ENCODE data around the gene SEC23A. TPM values are rescaled to one million over a fixed set of nuclear protein-coding genes. Genes with fewer than 3 reads are reported as not detected.
"Not testable (repeated sequence)": the region's sequence is repeated elsewhere in the genome, so short reads cannot be mapped to it uniquely, and the experiment has no call there.

The SEC23A gene
- total and polyA plus RNA-seq, 2 donors (not counting 3 experiments of a cell fraction or from before 2014, with no cell fraction given), result 78.3 to 155 TPM

DNA sequence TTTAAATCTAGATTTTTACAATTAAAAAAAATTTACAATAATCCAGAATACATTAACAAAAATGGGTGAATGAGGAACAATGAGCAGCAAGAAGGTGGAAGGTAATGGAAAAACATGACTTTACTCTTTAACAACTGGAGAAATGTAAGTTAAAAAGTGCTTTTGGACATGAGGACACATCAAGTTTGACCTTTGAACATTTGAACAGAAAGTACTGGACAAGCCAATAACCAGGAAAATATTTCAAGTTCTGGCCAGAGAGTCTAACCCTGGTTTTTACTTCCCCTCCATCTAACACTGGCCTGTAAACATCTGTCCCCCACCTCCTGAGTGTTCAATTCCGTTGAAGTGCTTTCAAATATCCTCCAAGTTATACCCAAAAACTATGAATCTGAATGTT lies 94.1 kb downstream of the SEC23A start:
- H3K4me2 ChIP-seq (ENCODE audit: insufficient read depth, low read length); H3K36me3 ChIP-seq (ENCODE audit: control insufficient read depth in 2 of 2, extremely low read depth in 1 of 2, insufficient read depth in 2 of 2, low read length in 2 of 2); H3K79me2 ChIP-seq (ENCODE audit: control insufficient read depth, insufficient read depth, low read length); DNase-seq (ENCODE audit: low read depth, low spot score); H2AFZ ChIP-seq (ENCODE audit: low read depth, low read length); intact Hi-C loops (cut with micrococcal nuclease); H3K9me3 ChIP-seq (replicated peaks; ENCODE audit: control insufficient read depth, insufficient read depth, low read length); CTCF ChIA-PET; BruUV-seq (replicated peaks); dilution Hi-C loops (cut with MboI; ENCODE audit: extremely low pct_ligation_motif_present, low sequenced_read_pairs); H3K4me1 ChIP-seq (ENCODE audit: control insufficient read depth, extremely low read depth, insufficient read depth, low read length); H3K4me3 ChIP-seq (replicated peaks in 1 of 3; ENCODE audit: insufficient read depth in 1 of 3, low read depth in 1 of 3, low read length in 3 of 3); H4K20me1 ChIP-seq (replicated peaks; ENCODE audit: control insufficient read depth, extremely low read depth, insufficient read depth, low read length); H3K27ac ChIP-seq (ENCODE audit: insufficient read depth, low read depth, low read length); FAIRE-seq; H3K27me3 ChIP-seq (ENCODE audit: control insufficient read depth in 2 of 2, insufficient read depth in 2 of 2, low read length in 2 of 2); H3K9me1 ChIP-seq (replicated peaks; ENCODE audit: control insufficient read depth, extremely low read depth, insufficient read depth, low read length); H3K9ac ChIP-seq (replicated peaks; ENCODE audit: extremely low read depth, insufficient read depth, low read length); POLR2A ChIA-PET: not testable (repeated sequence)

DNA sequence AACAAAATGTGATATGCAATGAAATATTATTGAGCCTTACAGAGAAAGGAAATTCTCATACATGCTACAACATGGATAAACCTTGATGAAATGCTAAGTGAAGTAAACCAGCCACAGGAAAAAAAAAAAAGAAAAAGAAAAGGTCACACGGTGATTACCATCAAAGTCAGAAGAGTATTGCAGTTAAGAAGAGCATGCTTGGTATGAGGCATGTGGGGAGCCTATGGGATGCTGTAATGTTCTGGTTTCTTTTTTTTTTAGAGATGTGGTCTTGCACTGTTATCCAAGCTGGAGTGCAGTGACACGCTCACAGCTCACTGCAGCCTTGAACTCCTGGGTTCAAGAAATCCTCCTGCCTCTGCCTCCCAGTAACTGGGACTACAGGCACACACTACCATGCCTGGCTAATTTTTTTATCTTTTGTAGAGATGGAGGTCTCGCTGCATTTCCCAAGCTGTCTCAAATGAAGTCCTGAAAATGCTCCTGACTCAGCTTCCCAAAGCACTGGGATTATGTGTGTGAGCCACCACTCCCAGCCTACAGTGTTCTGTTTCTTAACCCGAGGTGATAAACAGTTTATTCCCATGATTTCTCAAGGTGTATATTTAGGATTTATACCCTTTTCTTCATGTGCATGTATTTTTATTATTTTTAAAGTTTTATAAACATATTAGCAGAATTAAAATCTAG lies 96.2 kb downstream of the SEC23A start:
- no peak overlapping the region for H3K27ac ChIP-seq (ENCODE audit: insufficient read depth, low read depth, low read length)
- dilution Hi-C loops (cut with MboI; ENCODE audit: extremely low pct_ligation_motif_present, low sequenced_read_pairs), result no loop called here
- H3K9me1 ChIP-seq (replicated peaks; ENCODE audit: control insufficient read depth, extremely low read depth, insufficient read depth, low read length), result no peaks in the 10 kb centered on the region
- intact Hi-C loops (cut with micrococcal nuclease), result no loop called here
- no peaks in the 10 kb centered on the region for H3K36me3 ChIP-seq (ENCODE audit: control insufficient read depth in 2 of 2, extremely low read depth in 1 of 2, insufficient read depth in 2 of 2, low read length in 2 of 2)
- ChIA-PET CTCF (interaction anchor here (1.3 to 1.6 kb wide), 2 partner anchors 9 to 285 kb away, joined by 3 to 7 read pairs; no protein-coding TSS in a partner anchor), POLR2A (no interaction called here)
- H4K20me1 ChIP-seq (replicated peaks; ENCODE audit: control insufficient read depth, extremely low read depth, insufficient read depth, low read length), result no peaks in the 10 kb centered on the region
- H3K4me1 ChIP-seq (ENCODE audit: control insufficient read depth, extremely low read depth, insufficient read depth, low read length), result no peaks in the 10 kb centered on the region
- no peak overlapping the region for H3K4me3 ChIP-seq (replicated peaks in 1 of 3; ENCODE audit: insufficient read depth in 1 of 3, low read depth in 1 of 3, low read length in 3 of 3)
- H3K9me3 ChIP-seq (replicated peaks; ENCODE audit: control insufficient read depth, insufficient read depth, low read length), result no peaks in the 10 kb centered on the region
- no peak overlapping the region for H3K4me2 ChIP-seq (ENCODE audit: insufficient read depth, low read length)
- FAIRE-seq (no peak), DNase-seq (ENCODE audit: low read depth, low spot score) (no peak)
- no peaks in the 10 kb centered on the region for H3K27me3 ChIP-seq (ENCODE audit: control insufficient read depth in 2 of 2, insufficient read depth in 2 of 2, low read length in 2 of 2)
- H3K9ac ChIP-seq (replicated peaks; ENCODE audit: extremely low read depth, insufficient read depth, low read length), result no peak overlapping the region
- BruUV-seq (replicated peaks), result no TSS peak
- H2AFZ ChIP-seq (ENCODE audit: low read depth, low read length), result no peak overlapping the region
- no peak for TF ChIP-seq POLR2A (IDR thresholded peaks at IDR 0.05; ENCODE audit: low read depth, low read length)
- no peak for TF ChIP-seq FOS (IDR thresholded peaks at IDR 0.05; ENCODE audit: borderline replicate concordance, insufficient read depth, low read length)
- no peak for TF ChIP-seq POLR2AphosphoS5 (IDR thresholded peaks at IDR 0.05; ENCODE audit: insufficient read depth, low read depth, low read length)
- no peaks in the 10 kb centered on the region for H3K79me2 ChIP-seq (ENCODE audit: control insufficient read depth, insufficient read depth, low read length)
